UCSD-AML1 (cell line): ENCODE results near the gene MACROH2A2.
"Not testable (repeated sequence)": the region's sequence is repeated elsewhere in the genome, so short reads cannot be mapped to it uniquely, and the experiment has no call there.

ENCODE experiments used
- DNase-seq: peaks from one replicate; lab custom pipeline; 2025; ENCODE audit not compliant: unreplicated experiment; lab: John Stamatoyannopoulos, UW

MACROH2A2 gene

DNA sequence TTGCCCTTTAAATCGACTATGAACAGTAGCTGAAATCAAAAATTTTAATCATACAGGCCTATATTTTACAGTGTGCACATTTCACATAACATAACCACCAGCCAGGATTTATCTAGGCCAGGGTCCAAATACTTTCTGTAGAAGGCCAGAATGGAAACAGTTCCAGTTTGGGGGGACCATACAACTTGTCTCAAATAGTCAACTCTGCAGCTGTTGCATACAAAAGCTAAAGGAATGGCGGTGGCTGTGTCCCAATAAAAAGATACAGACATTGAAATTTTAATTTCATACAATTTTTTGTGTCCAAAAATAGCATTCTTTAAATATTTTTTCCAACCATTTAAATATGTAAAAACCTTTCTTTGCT is 94.6 kb downstream of the MACROH2A2 start:
- no peak for DNase-seq

DNA sequence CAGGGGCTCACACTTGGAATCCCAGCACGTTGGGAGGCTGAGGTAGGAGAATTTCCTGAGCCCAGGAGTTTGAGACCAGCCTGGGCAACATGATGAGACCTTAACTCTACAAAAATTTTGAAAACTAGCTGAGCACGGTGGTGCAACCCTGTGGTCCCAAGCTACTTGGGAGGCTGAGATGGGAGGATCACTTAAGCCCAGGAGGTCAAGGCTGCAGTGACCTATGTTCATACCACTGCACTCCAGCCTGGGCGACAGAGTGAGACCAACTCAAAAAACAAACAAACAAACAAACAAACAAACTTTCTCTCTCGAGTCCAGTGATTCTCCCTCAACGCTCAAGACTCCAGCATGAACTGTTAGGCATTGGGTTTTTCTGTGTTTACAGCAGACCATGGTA is 95.9 kb downstream of the MACROH2A2 start:
- no peak for DNase-seq

DNA sequence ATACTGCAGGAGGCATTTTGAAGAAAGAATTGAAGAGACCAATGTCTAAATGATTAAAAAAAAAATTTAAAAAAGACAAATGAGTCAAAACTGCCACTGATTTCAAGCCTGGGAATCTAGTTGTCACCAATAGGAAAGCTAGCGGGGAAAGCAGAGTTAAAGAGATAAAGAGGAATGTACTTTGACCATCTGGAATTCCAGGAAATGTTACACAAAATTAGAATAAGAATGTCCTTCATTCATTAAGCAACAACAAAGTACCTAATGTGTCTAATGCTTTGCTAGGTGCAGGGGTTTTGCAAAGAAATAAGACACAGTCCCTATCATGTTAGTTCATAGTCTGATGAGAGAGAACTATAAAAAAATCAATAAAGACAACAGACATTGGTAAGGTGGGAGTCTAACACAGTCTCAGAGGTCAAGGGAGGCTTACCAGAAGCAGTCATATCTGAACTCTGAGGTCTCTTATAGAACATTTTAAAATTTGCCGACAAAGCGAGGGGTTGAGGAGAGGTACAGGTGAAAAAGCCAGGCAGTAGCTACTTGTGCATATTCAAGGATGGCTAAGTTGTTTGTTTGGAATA is 102.7 kb downstream of the MACROH2A2 start:
- DNase-seq, result no peak

DNA sequence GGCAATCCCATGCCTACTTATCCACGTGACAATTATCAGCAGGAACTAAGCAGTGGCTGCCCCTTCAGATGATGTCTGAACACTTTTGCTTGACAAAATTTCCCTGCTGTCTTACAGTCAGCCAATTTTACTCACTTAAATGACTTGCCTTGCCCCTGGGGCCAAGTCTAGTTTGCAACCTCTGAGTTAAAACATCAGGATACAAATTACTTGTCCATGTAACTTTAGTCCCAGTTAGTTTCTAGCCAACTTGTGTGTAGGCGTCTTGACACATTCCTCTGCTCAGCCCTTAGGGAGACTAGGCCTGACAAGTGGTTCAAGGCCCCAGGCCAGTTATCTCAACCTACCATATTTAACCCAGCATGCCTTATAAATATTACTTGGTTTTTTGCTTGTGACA is 105.5 kb downstream of the MACROH2A2 start:
- no peak for DNase-seq

DNA sequence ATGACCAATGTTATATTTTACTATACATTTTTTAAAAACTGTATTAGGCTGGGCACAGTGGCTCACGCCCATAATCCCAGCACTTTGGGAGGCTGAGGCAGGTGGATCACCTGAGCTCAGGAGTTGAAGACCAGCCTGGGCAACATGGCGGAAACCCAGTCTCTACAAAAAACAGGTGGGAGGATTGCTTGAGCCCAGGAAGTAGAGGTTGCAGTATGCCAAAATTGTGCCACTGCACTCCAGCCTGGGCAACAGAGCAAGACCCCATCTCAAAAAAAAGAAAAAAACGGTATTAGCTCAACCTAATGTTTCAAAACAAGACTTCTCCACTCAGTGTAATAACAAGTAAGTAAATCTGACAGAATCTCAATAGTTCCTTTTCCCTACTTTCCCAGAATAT is 106.7 kb downstream of the MACROH2A2 start:
- DNase-seq, result not testable (repeated sequence)

DNA sequence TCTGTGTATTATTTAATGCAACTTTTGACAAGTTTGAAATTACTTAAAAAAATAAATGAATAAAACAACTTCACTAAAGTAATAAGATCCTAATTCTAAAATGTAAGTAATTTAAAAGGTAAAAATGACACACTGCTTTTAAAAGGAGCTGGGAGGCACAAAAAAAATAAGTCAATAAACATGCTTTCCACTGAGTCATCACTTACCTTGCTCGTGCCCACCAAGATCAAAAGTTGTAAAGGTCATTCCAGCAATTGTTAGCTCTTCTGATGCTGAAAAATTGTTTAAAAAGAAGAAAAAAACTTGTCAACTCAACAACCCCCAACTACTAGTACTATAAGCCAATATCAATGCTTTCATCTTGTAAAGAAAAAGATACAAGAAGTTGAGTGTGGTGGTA is 108.2 kb downstream of the MACROH2A2 start:
- no peak for DNase-seq
